Measurements from ENCODE around the gene PACRG.
"Not testable (repeated sequence)": the region's sequence is repeated elsewhere in the genome, so short reads cannot be mapped to it uniquely, and the experiment has no call there.

Gene PACRG

DNA sequence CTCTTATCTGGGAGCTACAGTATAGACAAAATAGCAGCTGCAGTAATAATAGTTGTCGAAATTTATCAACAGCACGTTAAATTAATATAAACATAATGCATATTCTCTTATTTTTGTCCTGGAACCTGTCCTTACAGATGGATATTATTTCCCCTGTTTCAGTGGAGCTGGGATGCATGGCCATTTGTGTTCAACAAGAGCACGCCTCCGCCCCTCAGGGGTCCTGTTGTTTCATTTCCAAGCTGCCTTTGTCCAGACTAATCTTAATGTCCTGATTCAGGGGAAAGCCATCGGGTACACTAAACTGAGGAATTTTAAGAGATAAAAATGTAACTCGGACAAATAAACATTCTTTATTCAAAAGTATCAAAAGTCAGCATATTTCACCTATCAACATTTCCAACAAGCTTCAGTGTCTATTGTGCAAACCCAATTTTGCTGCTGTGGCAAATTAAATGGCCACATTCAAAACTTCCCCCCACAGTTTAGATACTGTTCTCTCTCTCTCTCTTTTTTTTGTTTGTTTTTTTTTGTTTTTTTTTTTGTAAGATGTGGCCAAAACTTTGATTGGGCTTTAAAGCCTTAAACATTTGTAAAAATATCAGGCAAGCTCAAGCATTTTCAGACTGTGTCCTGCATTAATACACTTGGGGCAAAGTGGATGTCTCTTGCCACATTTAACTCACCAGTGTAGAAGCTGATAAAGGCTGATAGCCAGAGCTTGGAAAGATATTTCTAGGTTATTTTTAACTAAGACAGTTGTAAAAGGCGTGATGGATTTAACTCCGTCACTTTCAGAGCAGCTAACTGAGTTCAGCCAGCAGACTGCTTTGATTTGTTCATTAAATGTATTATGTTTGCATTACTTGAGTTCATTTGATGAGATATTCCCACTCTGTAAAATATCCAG lies 574.2 kb downstream of the PACRG start:
- DNase-seq: no peak

GRCh38 chr6:163302747-163303146 lies 575.0 kb downstream of the PACRG start:
- DNase-seq: no peak

GRCh38 chr6:163306000-163306399 lies 578.2 kb downstream of the PACRG start:
- no peak for DNase-seq

DNA sequence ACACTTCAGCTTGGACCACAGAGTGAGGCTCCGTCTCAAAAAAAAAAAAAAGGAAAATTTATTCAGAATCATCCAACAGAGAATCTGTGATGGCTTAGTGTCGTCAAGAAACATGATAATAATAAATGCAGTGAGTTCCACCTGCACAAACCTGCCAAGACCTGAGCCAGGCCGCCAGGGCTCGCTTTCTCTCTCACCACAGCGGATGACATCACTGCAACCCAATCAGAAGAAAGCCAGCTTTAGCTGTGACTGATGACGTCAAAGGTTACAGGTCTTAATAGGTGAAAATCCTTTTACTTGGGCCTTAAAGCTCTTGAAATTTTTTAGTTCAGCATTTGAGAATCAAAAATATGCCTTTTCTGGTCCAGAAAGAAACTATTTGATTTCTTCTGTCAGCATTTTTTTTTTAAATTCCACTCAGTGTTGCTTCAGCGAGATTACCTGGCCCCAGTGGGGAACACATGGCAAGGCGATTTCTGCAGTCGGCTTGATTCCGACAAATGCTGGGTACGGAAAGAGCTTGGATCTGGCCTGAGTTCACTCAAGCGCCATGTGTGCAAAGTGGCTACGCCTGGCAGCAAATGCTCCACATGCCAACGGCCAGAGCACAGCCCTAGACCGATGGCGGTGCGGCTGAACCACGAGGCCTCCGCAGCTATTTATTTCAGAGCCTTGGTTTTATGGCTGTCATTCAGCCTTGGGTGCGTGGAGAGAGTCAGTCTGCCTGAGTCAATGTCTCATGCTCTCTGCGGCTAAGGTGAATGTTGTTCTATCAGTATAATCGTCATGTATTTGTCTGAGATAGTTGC lies 581.1 kb downstream of the PACRG start:
- no peak for DNase-seq

DNA sequence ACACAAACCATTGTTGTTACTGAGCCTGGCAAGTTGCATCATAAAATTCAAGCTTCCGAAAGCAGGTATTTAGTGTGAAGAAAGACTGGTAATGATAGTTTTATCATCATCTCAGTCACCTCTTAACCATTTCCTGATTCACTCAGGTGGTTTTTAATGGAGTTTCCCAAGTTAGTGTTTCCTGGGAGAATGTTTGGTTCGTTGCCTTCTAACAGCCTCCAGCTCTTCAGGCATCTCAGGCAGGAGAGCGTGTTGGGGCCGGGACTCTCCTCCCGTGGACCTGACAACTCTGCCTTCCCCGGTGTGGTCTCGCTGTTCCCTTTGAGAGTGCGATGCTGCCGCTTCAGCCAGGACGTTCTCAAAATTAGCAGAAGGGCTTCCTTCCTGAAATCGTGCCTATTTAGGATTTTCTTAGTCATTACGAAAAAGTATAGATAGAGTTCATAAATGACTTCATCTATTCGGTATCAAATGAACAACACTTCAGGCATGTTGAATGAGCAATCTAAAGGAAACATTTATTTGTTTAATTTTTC lies 581.8 kb downstream of the PACRG start:
- no peak for DNase-seq

GRCh38 chr6:163310096-163310972 lies 582.6 kb downstream of the PACRG start:
- DNase-seq: no peak

DNA sequence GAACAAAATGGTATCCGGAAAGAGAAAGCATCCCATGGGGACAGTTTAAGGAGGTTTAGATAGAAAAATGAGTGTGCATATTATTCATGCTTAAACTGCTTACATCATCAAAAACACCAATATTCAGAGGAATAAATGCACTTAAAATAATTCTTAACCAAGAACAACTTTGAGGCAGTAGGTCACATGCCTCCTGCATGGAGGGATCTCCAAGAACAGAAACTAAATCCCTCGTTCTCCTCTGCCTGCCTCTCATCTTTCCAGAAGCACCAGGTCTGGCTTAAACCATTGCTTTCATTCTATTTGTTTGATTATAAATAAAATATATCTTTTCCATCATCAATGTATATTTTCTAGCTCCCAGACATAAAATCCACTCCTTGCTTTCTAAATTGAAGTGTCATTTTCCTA lies 583.2 kb downstream of the PACRG start:
- DNase-seq: no peak

DNA sequence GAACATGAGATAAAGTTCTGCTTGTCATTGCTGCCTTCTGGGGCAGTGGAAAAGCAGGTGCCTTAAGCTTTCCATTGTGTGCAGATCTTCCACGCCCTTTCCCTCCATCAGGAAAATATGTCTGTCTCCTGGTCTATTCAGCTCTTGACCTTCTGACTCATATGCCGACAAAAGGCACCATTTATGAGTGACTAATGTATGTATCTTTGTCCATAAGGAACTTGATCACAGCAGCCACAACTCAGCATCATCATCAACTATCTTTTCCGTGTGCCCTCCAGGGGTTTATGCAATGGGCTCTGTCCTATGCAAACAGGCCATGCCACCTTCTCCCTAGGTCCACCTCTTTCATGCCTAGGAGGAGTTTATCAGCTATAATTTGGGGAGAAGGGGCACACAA lies 584.1 kb downstream of the PACRG start:
- DNase-seq: no peak

GRCh38 chr6:163313566-163313965 lies 585.8 kb downstream of the PACRG start:
- no peak for DNase-seq

DNA sequence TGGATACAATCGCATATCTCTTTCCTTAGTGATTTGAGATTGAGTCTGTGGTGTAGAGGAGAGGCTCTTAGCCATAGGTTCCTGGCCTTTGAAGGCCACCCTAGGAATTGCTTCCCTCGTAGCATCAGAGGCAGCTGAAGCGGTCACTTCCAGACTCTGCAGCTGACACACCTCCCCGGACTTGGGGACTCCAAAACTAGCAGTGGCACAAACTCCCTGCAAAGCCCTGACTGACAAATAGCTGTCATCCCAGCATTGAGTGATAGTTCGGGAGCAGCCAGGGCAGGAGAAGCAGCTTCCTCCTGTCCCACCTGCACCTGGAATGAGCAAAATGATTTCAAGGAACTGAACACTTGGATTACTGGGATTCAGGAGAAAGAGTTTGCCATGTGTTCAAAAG lies 586.2 kb downstream of the PACRG start:
- DNase-seq: no peak

DNA sequence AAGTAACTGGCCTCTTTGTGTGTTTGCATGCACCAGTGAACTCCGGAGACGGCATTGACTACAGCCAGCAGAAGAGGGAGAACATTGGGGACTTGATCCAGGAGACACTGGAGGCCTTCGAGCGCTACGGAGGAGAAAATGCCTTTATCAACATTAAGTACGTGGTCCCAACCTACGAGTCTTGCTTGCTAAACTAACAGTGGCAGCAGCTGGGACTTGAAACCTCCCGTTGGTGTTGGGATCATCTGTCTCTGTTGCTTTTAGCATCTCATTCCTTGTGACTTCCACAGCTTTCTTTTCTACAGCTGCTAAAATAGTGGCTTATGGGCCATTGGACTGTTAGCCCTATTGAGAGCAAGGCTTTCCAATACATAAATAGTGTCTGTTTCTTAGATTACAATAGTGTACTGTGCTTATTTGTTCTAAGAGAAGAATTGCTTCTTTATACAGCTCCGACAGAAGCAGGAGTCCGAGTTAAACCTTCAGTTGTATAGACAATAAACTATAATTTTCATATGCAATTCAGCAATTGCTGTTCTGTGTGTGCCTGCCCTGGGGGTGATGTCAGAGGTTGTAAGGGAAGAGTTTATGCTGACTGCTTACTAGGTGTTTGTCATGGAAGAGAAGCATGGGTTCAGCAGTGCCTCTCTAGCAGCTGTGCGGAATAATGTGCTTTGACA lies 587.2 kb downstream of the PACRG start:
- DNase-seq: no peak

- DNase-seq: not testable (repeated sequence)
Observed at GRCh38 chr6:163316866-163317495, 589.2 kb downstream of the PACRG start.

DNA sequence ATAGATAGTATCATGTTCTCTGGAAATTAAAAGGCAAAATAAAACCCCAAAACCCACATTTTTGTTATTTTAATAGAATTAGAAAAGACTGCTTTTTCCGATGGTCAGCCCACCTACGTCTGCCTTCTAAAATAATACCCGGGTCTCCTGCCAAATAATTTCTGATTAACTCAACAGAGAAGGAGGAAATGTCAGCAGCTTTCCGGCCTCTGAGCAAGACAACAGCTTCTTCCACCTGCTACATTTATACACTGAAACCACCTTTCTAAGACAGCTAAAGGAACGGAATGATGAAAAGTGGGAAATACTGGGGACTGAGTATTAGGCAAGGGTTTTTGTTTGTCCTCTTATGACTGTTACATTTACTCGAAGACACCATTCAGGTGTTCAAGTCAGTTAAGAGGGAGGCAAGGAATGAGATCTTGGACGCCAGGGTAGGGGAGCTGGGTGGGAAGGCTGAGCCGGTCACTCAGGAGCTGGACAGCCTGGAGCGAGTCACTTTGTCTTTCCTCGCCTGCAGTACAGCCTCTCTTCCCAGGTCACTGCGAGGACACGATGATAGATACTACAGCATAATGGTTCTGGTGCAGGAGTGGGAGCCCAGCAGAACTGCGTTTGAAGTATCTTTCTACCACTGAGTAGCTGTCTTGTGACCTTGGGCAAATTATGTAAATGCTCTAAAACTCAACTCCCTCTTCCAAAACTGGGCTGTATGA lies 590.5 kb downstream of the PACRG start:
- DNase-seq: no peak

- no peak for DNase-seq
Observed at GRCh38 chr6:163319609-163320366, 592.0 kb downstream of the PACRG start.

GRCh38 chr6:163320402-163320801 lies 592.6 kb downstream of the PACRG start:
- DNase-seq: no peak

DNA sequence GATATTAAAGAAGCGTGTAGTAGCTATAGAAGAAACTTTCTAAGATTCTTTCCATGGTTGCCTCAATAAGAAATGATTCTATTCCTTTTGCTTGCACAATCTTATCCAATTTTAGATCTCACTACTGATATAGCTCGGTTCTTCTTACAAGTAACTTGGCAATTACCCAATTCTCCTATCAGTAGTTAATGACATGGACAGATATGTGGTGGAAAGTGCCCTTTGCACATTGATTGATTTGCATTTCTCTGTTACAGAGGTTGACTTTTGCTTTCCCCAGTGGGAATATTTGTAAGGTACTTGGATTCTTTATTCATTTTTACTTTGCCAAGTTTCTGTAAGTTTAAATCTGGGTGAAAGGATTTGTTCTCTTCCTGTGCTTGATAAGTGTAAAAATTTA lies 593.0 kb downstream of the PACRG start:
- DNase-seq: no peak

DNA sequence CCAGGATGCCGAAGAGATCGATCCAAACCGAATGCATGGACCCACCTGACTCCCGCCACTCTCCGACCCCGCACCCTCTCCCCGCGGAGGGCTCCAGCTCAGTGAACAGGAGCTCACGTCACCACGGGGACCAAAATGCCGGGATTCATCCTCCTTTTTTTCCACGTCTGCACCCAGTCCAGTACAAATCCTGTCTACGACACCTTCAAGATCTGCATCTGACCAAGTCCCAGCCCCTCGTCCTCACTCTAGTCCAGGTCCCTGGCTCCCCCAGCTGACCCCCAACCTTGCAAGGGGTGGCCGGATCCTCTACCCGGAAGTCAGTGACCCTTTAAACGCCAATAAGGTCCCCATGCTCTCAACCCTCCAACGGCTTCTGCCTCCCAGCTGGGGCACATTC lies 593.9 kb downstream of the PACRG start:
- no peak for DNase-seq

DNA sequence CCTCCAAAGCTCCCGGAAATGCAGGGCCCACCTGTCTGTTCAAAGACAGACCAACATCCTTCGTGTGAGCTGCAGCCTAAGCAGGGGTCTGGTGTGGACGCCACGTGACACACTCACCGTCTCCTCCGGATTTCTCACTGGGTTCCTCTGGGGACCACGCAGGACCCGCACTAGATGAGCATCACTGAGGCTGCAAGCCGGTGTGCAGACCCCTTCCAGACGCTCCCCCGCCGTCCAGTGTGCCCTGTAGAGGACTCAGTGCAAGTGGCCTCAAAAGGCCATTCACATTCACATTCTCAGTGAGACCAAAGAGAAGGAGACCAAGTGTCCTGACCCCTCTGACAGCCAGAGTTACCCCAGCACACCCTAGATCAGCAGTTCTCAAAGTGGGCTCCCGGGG lies 595.5 kb downstream of the PACRG start:
- no peak for DNase-seq

DNA sequence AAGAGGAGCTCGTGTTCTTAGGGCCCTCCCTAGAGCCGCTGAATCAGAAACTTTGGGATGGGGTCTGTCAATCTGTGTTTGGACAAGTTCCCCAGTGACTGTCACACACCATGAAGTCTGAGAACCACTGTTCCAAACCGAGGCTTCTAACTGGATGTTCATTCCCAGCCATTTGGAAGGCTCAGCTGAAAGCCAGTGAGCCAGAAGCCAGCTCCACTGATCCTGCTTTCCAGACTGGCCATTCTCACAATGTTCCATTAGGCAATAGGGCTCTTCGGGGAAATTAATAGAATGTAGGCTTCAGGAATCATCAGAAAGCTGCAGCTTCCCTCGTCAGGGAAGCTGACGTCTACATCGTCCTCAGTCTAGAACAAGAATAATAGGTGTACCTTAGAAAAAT lies 595.9 kb downstream of the PACRG start:
- no peak for DNase-seq

- no peak for DNase-seq
Observed at GRCh38 chr6:163324326-163324687, 596.5 kb downstream of the PACRG start.

Data from NCI-H2081 treated with DMSO at 0.1 percent for 48 hours (cell line).